AG20443 (cell line): ENCODE results near the gene SEMA4C.

Experiments
- DNase-seq: peaks from one replicate; pipeline ENCODE4 v3.0.0; 2012; ENCODE audit warnings: low spot score, mixed read lengths

The SEMA4C gene

DNA sequence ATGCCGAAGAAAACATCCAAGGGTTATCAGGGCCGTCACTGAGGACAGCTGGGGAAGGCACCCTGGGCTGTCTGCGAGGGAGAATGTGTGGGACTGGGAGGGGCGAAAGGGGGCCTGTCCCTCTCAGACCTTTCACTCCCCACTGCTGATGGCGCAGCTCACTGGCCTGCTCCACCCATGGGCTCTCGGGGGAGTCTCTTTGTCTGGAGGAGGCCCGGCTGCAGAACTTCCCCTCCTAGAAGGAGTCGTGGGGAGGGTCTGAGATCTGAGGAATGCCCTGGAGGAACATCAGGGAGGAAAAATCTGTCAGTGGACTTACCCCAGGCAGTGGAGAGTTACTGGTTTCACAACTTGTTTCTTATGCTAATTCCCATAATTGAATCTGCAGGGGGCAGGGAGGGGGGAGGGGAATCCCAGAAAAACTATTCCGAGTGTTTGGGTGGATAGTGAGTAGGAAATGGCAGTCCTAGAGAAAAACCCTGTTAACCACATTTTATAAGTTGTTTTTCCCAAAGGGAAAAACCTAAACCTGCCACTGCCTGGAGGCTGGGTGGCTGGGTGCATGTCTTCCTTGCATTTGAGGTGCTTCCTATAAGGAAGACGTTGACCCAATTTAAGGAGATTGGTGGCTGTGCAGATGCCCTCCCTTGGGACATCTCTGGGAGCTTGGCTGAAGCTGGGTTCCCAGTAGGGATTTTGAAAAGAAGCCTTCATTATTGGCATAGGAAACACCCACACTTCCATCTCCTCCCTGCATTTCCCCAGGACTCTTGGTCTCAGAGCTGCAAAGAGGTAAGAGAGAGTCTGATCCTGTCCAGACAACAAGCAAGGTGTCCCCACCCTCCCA lies 11.7 kb upstream of the SEMA4C start:
- DNase-seq: no peak

DNA sequence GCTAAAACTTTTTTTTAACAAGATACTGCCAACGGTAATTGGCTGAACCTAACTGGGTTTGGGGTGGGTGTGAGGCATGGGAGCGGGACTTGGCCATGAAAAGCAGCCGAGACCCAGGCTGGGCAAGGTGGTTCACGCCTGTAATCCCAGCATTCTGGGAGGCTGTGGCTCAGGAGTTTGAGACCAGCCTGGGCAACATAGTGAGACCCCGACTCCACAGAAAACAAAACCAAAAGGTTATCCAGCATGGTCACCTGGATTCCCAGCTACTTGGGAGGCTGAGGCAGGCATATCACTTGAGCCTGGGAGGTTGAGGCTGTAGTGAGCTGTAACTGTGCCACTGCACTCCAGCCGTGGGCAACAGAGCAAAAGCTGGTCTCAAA lies 11.0 kb upstream of the SEMA4C start:
- DNase-seq: no peak

DNA sequence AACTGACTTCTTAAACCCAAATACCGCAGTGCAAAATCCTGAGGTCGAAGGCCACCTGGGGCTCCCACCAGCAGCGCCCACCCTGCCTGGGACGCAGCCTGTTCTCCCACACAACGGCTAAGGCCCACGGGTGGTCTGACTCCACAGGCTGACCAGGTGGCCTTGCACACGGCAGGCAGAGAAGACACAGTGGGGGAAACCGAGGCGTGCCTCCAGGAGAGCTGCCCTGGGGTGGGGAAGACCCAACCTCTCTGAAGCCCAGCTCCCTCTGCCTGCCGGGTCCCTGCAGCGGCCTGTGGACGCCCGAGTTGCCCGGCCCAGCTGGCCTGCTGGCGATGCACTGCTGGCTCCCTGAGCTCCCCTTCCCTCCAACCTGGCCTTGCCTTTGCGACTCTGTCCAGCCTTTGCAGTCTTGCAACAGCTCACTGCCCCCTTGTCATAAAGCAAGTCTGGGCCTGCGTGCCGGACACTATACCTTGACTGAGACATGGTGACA lies 9.7 kb upstream of the SEMA4C start:
- DNase-seq: no peak

DNA sequence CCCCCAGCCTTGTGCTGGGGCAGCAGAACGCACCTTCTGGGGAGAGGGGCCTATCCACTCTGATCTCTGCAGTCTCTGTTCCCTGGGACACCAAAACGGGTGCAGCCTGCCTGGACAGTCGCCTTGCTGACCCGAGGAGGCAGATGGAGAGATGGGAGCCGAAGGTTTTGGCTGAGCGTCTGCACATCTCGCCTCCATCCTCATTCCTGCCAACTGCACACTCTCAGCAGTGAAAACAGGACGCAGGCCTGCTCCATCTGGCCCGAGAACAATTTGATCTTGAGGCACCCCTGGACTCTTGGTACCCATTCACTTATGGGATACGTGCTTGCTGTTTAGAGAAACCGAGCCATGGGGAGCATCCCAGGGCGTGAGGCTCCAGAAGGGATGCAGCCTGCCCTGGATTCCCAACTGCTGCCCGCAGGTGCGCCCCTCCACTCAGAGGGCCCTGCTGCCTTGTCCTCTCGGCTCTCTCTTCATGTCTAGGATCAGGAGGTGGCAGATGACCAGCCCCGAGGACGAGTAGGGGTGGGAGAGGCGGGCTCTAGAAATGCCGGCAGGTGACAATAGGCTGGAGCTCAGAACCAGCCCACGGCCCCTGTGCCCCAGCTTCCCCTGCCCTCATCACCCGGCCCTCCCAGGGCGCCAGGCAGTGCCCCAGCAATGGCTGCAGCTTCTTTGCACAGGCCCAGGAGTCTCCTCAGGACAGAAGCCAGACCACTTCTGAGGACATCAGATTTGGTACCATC lies 9.1 kb upstream of the SEMA4C start:
- DNase-seq: no peak

DNA sequence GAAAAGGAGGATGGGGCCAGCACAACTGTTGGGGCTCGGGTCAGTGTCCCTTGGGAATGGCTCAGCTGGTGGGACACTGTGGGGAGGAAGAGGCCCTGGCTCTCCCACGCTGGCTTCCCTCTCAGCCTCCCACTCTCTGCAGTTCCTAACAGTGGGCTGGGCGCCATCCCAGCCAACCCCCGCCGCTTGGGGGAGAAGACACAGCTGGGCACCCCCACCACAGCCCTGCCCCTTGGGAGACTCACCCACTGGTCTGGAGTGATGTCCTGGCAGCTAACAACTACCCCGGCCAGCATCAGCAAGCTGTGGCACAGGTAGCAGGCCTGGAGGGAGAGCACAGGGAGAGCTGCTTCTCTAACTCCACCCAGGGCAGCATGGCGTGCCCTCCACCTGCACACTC lies 8.3 kb upstream of the SEMA4C start:
- DNase-seq: no peak

DNA sequence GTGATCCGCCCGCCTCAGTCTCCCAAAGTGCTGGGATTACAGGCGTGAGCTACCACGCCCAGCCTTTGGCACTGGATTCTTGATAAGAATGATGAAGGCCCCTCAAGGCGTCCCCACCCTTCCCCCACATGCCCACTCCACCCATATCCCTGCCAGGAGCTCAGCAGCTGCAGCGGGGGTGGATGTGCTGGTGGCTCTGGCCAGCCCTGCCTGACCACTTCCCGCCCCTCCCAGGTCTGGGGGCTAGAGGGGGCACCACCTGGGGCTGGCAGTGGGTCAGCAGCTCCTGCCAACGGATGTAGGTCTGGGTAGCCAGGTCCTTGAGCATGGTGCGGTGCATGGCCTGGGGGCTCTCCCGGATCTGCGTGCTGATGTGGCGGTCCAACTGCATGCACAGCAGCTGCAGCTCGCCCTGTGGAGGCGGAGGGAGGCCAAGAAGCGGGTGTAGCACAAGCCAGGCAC lies 7.8 kb upstream of the SEMA4C start:
- no peak for DNase-seq

DNA sequence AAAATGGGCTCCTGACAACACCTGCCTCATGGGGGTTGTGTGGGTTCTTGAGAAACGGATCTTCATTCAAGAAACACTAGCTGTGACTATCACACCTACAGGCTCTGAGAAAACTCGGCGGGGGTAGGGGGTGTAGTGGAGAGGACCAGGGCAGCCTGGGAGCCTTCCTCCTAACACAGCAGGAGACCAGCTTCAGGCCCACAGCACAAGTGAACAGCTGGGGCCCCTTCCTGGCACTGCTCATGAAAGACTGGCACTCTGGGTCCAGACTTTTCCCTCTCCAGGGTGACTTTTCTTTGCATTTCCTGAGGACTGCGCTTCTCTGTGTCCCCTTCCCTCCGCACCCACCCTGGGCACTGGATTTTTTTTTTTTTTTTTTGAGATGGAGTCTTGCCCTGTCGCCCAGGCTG lies 7.2 kb upstream of the SEMA4C start:
- DNase-seq: no peak

DNA sequence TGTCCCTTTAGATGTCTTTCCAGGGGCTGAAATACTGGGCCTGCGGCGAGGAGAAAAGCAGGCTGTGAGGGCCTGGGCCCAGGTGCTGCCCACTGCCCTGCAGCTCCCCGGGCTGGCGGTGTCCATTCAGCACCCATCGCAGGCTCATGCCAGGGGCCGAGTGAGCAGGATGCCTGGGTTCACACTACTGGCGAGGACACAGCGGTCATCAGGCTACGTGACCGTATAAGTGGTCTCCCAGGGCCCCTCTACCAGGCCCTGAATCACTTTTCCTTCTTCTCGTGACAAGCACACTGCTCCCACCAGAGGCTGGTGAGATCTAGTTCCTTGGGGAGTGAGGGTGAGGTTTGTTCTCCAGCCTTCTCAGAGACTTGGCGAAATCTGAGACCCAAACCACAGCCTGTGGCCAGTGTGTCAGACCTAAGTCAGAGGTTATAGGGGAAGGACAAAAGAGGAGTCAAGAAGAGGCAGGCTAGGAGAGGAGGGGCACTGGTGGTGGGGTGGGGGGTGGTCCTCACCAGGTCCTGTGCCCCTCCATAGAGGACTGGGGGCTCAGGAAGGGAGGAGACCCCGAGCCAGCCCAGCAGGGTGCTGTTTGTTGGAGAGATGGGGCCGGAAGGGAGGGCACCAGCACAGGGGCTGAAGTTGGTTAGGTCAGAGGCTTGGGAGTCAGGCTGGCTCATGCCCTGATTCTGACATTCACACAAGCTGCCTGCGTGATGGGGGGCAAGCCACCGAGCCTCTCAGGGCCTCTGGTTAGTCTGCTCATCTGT lies 6.6 kb upstream of the SEMA4C start:
- no peak for DNase-seq

DNA sequence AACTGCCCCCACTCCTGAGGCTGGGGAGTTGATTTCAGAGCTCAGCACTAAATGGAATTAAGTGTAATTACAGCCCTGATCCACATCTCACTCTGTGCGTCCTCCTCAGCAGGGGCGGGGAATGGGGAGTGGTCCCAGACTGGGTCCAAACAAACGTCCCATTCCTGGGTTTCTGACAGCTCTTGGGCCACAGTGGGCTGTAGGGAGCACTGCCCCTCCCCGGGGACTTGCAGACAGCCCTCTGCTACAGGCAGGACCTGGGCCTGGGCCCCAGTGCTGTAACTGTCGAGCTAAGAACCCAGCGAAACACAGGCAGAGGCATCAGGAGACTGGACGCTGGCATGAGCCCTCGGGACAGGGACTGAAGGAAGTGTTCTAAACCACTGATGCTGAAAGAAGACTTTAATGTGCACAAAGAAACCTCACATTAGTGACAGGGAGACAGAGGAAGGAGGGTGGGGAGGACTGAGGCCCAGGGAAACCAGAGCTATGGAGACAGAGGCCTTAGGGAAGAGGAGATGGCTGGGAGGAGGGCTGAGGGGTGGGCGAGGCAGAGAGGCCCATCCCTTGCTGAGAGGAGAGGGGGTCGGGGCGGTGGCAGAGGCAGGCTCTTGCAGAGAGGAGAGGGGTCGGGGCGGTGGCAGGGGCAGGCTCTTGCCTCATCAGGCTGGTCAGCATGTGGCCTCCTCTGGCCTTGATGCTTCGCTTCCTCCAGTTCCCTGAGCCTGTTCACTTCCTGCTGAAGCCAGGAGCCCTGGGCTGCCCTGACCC lies 5.8 kb upstream of the SEMA4C start:
- no peak for DNase-seq

DNA sequence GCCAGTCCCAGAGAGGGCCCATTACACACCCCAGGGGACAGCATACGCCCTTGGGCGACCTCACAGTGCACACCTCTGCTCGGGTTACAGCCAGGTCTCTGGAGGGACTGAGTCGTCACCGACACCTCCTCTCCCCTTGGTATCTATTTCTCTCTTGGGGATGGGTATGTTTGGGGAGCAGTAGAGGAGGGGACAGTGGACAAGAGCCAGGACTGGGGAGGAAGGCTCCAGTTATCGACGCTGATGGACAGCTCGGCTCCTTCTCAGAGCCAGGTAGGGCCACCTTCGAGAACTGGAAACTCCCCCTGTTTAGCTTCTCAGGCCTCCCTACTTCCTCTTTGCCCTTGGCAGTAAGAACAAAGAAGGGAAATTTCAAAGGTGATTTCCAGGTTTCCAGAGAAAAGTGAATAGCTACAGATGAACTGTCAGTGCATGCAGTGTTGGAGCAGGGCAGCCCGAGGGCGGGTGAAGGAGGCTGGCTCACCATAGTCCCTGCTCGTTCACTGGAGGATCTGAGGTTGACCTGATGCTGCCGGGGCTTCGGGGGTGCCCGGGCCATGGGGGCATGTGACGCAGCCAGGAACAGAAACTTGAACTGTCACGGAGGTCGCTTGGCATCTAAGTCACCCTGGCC lies 4.4 kb upstream of the SEMA4C start:
- DNase-seq: no peak

DNA sequence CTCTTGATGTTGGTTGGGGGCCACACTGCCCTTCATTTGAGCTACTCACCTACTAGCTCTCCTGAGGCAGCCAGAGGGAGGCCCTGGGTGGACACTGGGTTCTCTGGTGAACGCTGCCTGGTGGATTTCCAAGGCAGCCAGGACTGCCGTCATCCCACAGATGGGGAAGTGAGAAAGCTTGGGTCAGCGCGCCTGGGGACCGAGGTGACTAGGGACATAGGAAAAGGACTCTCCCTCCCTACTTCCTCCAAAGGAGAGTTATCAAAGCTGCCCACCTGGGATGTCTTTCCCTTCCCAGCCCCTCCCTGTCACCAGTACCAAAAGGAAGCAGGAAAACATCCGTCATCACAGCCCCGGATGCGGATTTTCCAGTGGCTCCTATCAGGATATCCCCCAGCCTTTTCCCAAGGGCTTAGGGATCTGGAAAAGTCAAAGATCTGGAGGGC lies 3.8 kb upstream of the SEMA4C start:
- no peak for DNase-seq

DNA sequence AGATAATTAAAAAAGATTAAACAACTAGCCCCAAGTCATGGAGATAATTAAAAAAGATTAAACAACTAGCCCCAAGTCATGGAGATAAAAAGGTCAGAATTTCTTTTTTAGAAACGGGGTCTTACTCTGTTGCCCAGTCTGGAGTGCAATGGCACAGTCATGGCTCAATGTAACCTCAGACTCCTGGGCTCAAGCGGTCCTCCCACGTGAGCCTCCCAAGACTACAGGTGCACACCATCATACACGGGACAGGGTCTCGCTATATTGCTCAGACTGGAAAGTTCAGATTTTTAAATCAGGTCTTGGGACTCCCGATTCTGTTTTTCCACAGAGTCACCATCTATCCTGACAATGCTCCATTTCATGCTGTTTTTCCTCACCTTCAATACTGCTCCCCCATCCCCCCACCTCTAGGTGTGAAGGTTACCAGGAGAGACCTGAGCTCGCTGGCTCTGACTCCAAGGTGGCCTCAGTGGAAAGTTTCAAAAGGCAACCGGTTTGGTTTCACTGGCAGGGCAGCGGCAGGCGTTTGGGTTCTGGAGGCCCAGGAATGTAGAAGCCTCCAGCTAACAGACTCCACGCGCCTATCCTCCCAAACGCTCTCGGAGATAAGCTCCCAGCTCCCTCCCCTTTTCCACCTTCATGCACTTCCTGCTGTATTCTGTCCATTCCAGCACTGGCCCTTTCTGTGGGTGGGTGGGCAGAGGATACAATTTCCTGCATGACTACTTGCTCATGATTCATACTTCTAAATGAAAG lies 2.9 kb upstream of the SEMA4C start:
- DNase-seq: no peak

DNA sequence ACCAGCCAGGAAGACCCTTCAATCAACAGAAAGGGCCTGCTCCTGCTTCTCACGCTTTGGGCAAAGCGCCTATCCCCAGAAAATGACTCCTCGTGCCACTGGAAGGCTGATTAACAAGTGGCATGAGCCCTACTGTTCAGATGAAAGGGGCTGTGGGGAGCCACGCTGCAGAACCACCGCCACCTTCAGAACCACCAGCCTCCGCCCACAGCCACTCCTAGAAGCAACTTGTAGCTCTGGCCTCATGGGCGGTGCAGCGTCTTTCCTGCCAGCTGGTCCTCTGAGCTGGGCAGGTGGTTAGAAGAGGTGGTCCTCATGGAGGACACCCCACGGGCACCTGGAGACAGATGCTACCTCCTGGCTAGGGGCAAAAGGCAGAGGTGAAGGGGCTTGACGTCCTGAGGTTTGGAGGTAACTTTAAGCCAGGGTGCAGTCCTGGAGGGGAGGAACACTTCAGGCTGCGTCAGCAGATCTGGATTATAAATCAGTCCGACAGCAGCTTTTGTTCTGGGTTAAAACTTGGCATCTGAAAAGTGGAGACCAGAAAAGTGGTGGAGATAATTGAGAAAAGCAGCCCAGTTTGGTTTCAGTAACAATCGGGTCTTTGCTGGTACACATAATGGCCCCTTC lies 861 bp upstream of the SEMA4C start:
- DNase-seq: no peak

DNA sequence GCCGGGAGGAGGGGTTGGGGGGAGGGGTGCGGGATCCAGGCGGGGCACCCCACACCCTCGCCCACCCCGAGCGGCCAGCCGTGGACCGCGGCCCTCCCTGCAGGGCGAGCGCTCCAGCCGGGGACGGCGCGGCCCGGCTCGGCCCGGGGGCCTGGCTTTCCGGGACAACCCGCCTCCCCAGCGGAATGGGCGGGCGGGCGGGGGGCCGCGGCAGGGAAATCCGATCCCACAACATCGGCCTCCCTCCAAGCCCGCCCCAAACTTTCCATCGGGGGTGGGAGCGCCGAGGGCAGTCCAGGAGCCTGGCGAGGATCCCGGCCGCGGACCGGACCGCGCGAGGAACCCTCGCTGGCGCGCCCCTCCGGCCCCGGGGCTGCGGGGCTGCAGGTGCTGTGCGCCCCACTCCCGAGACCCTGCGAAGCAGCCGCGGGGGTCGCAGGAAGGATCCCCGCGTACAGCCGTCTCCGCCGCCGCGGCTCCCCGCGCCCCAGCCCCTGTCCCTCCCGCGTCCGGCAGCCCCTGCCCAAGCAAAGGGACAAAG lies 529 bp downstream of the SEMA4C start:
- peak; percentile 88 for DNase-seq

DNA sequence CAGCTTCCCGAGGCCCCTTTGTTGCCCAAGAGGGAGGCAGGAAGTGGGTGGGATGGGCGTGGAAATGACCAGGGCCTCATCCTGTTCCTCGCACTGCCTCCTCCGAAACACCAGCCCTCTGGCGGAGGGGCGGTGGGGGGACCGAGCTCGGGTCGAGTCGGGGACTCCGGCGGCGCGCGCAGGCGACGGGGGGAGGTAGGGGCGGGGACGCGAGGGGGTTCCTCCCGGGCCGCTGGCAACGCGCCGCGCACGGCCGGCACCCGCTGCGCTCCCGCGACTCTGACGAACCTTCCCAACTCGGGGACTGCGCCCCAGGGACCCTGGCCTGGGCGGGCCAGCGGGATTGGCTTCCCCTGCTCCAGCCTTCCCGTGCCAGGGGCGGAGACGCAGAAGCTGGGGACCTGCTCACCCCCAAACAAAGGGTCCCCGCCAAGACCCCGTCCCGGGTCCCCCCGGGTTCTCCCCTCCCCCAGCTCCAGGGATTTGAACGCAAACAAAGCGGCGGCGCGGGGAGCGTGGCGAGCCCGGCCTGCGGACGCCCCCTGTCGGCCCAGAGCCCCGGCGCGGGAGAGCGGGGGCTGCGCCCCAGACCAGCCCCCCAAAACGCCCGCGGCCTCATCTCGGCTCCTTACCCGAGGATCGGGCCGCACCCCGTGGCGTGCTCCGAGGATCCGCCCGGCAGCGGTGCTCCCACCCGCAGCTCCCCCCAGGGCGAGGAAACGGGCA lies 1.2 kb downstream of the SEMA4C start:
- peak; percentile 94 for DNase-seq

DNA sequence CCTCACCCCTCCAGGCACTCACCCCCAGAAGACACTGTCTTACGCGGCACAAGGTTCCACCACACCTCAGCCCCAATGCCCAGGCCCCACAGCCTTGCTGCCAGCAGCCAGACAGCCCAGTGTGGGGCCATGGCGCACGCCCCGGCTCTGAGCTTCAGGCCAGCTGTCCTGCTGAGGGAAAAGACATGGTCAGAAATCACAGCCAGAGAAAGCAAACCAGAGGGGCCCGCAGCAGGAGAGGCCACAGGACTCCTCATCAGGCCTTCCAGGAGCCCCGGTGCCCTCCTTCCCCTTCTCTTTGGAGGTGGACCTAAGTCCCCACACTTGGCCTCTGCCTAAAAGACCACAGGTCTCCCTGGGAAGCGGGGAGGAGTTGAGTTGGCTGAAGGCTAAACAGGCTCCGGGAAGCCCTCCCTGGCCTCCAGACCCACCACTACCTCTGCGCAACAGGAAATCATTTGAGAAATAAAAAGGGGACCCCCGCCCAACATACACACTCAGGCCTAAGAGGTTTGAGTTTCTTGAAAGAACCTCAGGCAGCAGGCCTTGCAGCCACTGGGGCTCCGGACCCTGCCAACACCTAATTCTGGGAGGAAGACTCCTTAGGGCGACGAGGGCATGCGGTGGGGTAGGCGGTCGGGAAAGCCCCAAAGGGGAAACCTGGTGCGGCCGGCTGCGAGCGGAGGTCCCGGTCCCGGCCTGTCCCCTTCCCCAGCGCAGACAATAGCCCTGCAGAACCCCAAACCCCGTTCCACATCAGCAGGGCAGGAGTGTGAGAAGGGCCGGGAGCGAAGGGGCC lies 1.9 kb downstream of the SEMA4C start:
- no peak for DNase-seq

DNA sequence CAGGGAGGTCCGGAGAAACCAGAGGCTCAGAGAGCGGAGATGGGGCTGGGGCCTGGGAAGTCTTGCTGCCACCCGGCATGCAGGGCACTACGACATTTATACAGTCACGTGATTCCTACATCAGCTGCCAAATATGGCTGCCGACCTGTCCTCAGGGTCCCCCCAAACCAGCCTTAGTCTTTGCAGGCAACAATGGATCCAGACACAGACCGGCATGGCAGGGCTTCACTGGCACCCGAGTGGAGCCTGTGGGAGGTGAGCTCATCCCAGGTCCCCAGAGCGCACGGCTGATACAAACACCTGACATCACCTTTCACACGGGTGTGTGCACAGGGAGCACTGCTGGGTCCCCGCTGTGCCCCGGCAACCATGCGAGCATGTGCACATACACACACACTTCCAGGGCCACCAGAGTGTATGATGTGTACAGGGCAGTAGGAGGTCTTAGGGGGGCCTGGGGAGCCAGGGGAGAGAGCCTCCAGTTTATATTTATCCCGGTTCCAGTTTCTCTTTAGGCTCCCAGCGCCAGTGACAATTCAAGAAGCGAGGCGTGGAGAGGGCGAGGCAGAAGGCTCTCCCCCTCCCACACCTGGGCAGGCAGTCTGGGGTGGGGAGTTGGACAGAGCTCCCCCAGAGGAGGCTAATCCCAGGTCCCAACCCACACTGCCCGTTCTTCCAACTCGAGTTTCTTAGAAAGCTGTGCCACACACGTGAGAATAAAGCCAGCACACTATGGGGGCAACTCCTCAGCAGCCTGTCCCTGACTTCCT lies 2.7 kb downstream of the SEMA4C start:
- no peak for DNase-seq
